GM12878 (cell line): ENCODE results near the gene NLE1. TPM values are rescaled to one million over a fixed set of nuclear protein-coding genes. Genes with fewer than 3 reads are reported as not detected.

Source experiments
- ATAC-seq: fragments of 200-7000 bp; cut with Tn5 transposase; 3 replicates; pipeline ENCODE4 v1.9.1; 2020; ENCODE audit warnings: mild to moderate bottlenecking, moderate library complexity
- BruUV-seq: library from RNA; stranded (reverse); fragments of 400-500 nt; replicated peaks from 2 replicates; lab custom pipeline; 2021; lab: Mats Ljungman, UMichigan
- CTCF ChIA-PET: fragments of 300-600 bp; sonication (Branson Sonifier 250); formaldehyde crosslinking; extraction: SDS; loops from one replicate; lab custom pipeline; 2021; ENCODE audit warnings: inconsistent platforms; lab: Yijun Ruan, JAX
- POLR2A ChIA-PET: fragments of 350-600 bp; formaldehyde crosslinking; extraction: SDS; loops from one replicate; lab custom pipeline; 2021; ENCODE audit warnings: inconsistent platforms; lab: Charles Lee
- RAD21 ChIA-PET: fragments of 300-600 bp; sonication (Branson Sonifier 250); formaldehyde crosslinking; loops from one replicate; lab custom pipeline; 2023; ENCODE audit warnings: antibody characterized with exemption; ENCODE audit not compliant: unreplicated experiment; lab: Charles Lee
- SMC1A ChIA-PET: fragments of 300-600 bp; sonication (Branson Sonifier 250); formaldehyde crosslinking; loops from one replicate; lab custom pipeline; 2023; ENCODE audit not compliant: unreplicated experiment, uncharacterized antibody; lab: Charles Lee
- DNase-seq: peaks from one replicate; pipeline ENCODE4 v3.0.0-alpha.2; 2011; ENCODE audit warnings: low read depth, low spot score
- FAIRE-seq: peaks from 3 replicates; lab custom pipeline; 2011; peaks lifted over from hg19 to GRCh38; lab: Jason Lieb, UNC
- H2AFZ ChIP-seq: 2 replicates; pipeline ENCODE4 v1.6.0; 2011; ENCODE audit warnings: low read depth, low read length, control low read depth; ENCODE audit not compliant: control insufficient read depth
- H3K27ac ChIP-seq: 2 replicates; pipeline ENCODE4 v1.5.1; 2011; ENCODE audit warnings: control low read depth; ENCODE audit not compliant: control insufficient read depth, insufficient read depth
- H3K27me3 ChIP-seq, 2 experiments: replicated peaks in 1 of 2; 2 replicates each; pipeline versions ENCODE4 v1.6.0 to v1.6.1; 2011; ENCODE audit warnings: low read length in 1 of 2; ENCODE audit not compliant: control insufficient read depth in 2 of 2, insufficient read depth in 2 of 2
- H3K36me3 ChIP-seq, 2 experiments: 2 replicates each; pipeline ENCODE4 v1.5.1; 2011; ENCODE audit warnings: low read length in 1 of 2; ENCODE audit not compliant: control insufficient read depth in 2 of 2, insufficient read depth in 2 of 2
- H3K4me1 ChIP-seq: 2 replicates; pipeline ENCODE4 v1.6.1; 2011; ENCODE audit warnings: mild to moderate bottlenecking, low read length, moderate library complexity, mixed read lengths; ENCODE audit not compliant: control insufficient read depth, insufficient read depth
- H3K4me2 ChIP-seq: 2 replicates; pipeline ENCODE4 v1.6.0; 2011; ENCODE audit warnings: control low read depth; ENCODE audit not compliant: control insufficient read depth, insufficient read depth
- H3K4me3 ChIP-seq: fragments of 200-600 bp; sonication (generic); 2 replicates; pipeline ENCODE4 v1.5.1; 2016
- H3K79me2 ChIP-seq: 2 replicates; pipeline ENCODE4 v1.6.0; 2011; ENCODE audit warnings: low read length; ENCODE audit not compliant: control insufficient read depth, insufficient read depth
- H3K9ac ChIP-seq: 2 replicates; pipeline ENCODE4 v1.8.0; 2011; ENCODE audit warnings: low read length, control low read depth, mixed read lengths; ENCODE audit not compliant: control insufficient read depth, insufficient read depth
- H3K9me3 ChIP-seq: replicated peaks from 3 replicates; pipeline ENCODE4 v1.5.1; 2011; ENCODE audit warnings: mild to moderate bottlenecking, low read length; ENCODE audit not compliant: control insufficient read depth, insufficient read depth
- H4K20me1 ChIP-seq: 2 replicates; pipeline ENCODE4 v1.6.0; 2011; ENCODE audit not compliant: control insufficient read depth, insufficient read depth
- EZH2 ChIP-seq: IDR thresholded peaks from 2 replicates; pipeline ENCODE4 v1.6.1; 2012; ENCODE audit warnings: low read depth, mild to moderate bottlenecking, control low read depth, inconsistent platforms, low read length, borderline replicate concordance; ENCODE audit not compliant: control insufficient read depth
- HCFC1 ChIP-seq: fragments of 150-350 bp; IDR thresholded peaks from 2 replicates; pipeline ENCODE4 v1.6.1; 2014; ENCODE audit warnings: low read length
- NR2C1 ChIP-seq: fragments of 450-650 bp; IDR thresholded peaks from 2 replicates; pipeline ENCODE4 v1.6.1; 2017; ENCODE audit warnings: antibody characterized with exemption, mild to moderate bottlenecking, moderate library complexity
- NR2F1 ChIP-seq: fragments of 450-650 bp; conservative IDR thresholded peaks from 2 replicates; pipeline ENCODE4 v1.6.1; 2017; ENCODE audit warnings: mild to moderate bottlenecking
- PAX5 ChIP-seq: IDR thresholded peaks from 2 replicates; pipeline ENCODE4 v1.6.1; 2011; ENCODE audit warnings: low read depth, low read length, borderline replicate concordance
- PML ChIP-seq: IDR thresholded peaks from 2 replicates; pipeline ENCODE4 v1.6.1; 2012; ENCODE audit warnings: low read length, inconsistent platforms
- TCF3 ChIP-seq: IDR thresholded peaks from 2 replicates; pipeline ENCODE4 v1.6.1; 2012; ENCODE audit warnings: low read depth, mild to moderate bottlenecking, low read length, borderline replicate concordance; ENCODE audit not compliant: insufficient read depth
- WGBS: methylation state at CpG from one replicate; pipeline ENCODE4 v1.1.6; 2016; ENCODE audit warnings: low lambda C conversion rate; ENCODE audit not compliant: insufficient replicate concordance, insufficient coverage; ENCODE audit errors: missing lambda C conversion rate; 5-methylcytosine and 5-hydroxymethylcytosine counted together
- in situ Hi-C: fragments of 300-500 bp; cut with MboI; formaldehyde crosslinking; loops from 9 replicates; pipeline ENCODE4 v1.14.3; 2018; ENCODE audit warnings: mixed read lengths
- intact Hi-C: fragments of 100-400 bp; cut with micrococcal nuclease; formaldehyde crosslinking; loops from one replicate; pipeline ENCODE4 v1.14.2; 2022; ENCODE audit not compliant: unreplicated experiment
- polyA plus RNA-seq, 11 experiments: library from polyadenylated mRNA; depleted of rRNA in 4 of 11; unstranded in 6 of 11; stranded (reverse) in 5 of 11; fragments of >200 nt; fragmentation: Nextera tagmentation in 4 of 11; fragmentation: Illumina TruSeq in 1 of 11; extraction: Ambion mirVana in 4 of 11; extraction: Trizol in 1 of 11; gene quantifications; 1 replicate in 1 of 11; 2 replicates in 10 of 11; pipeline versions ENCODE4 v1.2.1 to v1.2.3, GENCODE V29; 2011 to 2016; ENCODE audit warnings: inconsistent platforms in 2 of 11, missing spikeins in 2 of 11, low read depth in 1 of 11
- total RNA-seq, 4 experiments: library from RNA; depleted of rRNA in 3 of 4; stranded (reverse); fragments of >200 nt in 3 of 4; fragmentation: Illumina TruSeq in 1 of 4; extraction: Trizol in 1 of 4; gene quantifications; 2 replicates each; pipeline versions ENCODE4 v1.2.1 to v1.2.3, GENCODE V29; 2013 to 2021
- TF ChIP-seq, protein P1 (sequence below): fragments of 450-650 bp; formaldehyde crosslinking; IDR thresholded peaks from 2 replicates; pipeline ENCODE4 v1.4.0; 2020; ENCODE audit warnings: mild to moderate bottlenecking, moderate library complexity

The NLE1 gene
- total and polyA plus RNA-seq, 10 of the 15 experiments (the other 5 are each of a cell fraction or from before 2014, with no cell fraction given), result 2.4 to 33.5 (median 17.6) TPM

DNA sequence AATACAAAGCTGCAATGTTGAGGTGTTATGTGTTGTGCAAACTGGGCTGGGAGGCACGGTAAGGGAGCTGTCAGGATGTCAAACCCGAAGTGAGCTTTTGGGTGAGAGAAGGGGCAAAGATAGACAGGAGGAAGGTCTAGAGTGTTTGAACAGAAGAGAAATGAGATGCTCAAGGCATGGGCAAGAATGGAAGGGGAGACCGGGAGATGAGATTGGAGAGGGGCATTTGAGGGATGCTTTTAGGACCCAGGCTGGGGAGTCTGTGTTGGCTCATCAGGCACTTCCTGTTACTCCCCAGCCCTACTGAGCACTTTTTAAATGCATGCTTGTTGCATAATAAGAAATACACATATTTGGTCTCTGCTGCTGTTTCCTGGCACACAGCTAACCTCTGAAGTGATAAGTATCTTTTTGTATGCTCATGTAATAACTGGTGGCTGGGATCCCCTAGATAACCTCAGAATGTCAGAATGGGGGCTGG lies 19.2 kb upstream of the NLE1 start:
- Histone ChIP-seq H3K4me1 (no peaks in the 10 kb centered on the region), H3K27ac (no peak overlapping the region), H2AFZ (no peak overlapping the region), H3K4me2 (no peak overlapping the region), H3K9ac (no peak overlapping the region), H4K20me1 (no peaks in the 10 kb centered on the region), H3K9me3 (no peaks in the 10 kb centered on the region), H3K27me3 (peaks cover 1 to 3% of the 10 kb centered on the region in 2 experiments; a peak in 2 of 4 replicates), H3K4me3 (no peak overlapping the region), H3K79me2 (no peaks in the 10 kb centered on the region), H3K36me3 (no peaks in the 10 kb centered on the region)
- ChIA-PET RAD21 (interaction anchor here (1.4 kb wide), 1 partner anchor 15 kb away, joined by 3 read pairs; no protein-coding TSS in a partner anchor), SMC1A (no interaction called here), POLR2A (no interaction called here), CTCF (interaction anchor here (0.8 to 1.2 kb wide), 2 partner anchors 18 to 372 kb away, joined by 3 read pairs; no protein-coding TSS in a partner anchor)
- in situ Hi-C loops, result loop anchor here (10.0 kb wide), 1 partner anchor 583 kb away; no protein-coding TSS in a partner anchor
- FAIRE-seq (no peak), DNase-seq (no peak), ATAC-seq (no peak)
- BruUV-seq, result no TSS peak
- TF ChIP-seq EZH2, result no peak
- TF ChIP-seq PAX5, result no peak
- TF ChIP-seq NR2C1, result no peak
- no peak for TF ChIP-seq HCFC1
- no peak for TF ChIP-seq NR2F1
- no peak for TF ChIP-seq PML
- TF ChIP-seq, protein P1, sequence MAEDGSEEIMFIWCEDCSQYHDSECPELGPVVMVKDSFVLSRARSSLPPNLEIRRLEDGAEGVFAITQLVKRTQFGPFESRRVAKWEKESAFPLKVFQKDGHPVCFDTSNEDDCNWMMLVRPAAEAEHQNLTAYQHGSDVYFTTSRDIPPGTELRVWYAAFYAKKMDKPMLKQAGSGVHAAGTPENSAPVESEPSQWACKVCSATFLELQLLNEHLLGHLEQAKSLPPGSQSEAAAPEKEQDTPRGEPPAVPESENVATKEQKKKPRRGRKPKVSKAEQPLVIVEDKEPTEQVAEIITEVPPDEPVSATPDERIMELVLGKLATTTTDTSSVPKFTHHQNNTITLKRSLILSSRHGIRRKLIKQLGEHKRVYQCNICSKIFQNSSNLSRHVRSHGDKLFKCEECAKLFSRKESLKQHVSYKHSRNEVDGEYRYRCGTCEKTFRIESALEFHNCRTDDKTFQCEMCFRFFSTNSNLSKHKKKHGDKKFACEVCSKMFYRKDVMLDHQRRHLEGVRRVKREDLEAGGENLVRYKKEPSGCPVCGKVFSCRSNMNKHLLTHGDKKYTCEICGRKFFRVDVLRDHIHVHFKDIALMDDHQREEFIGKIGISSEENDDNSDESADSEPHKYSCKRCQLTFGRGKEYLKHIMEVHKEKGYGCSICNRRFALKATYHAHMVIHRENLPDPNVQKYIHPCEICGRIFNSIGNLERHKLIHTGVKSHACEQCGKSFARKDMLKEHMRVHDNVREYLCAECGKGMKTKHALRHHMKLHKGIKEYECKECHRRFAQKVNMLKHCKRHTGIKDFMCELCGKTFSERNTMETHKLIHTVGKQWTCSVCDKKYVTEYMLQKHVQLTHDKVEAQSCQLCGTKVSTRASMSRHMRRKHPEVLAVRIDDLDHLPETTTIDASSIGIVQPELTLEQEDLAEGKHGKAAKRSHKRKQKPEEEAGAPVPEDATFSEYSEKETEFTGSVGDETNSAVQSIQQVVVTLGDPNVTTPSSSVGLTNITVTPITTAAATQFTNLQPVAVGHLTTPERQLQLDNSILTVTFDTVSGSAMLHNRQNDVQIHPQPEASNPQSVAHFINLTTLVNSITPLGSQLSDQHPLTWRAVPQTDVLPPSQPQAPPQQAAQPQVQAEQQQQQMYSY (CRISPR knock-in tag), result no peak
- TF ChIP-seq TCF3, result no peak
- 27% methylated on average over 3 of the region's 3 CpGs for WGBS
- intact Hi-C loops, result no loop called here
